A549 treated with CORT108297 at 1 μM for 4 hours (cell line): ENCODE results near the gene PPARGC1A. TPM values are rescaled to one million over a fixed set of nuclear protein-coding genes. Genes with fewer than 3 reads are reported as not detected.

ENCODE experiments used
- total RNA-seq: library from RNA; stranded (reverse); fragments of 200-300 nt; extraction: Qiagen RNA extraction; gene quantifications from 5 replicates; pipeline ENCODE4 v1.2.3, GENCODE V29; 2022

Gene PPARGC1A, protein sequence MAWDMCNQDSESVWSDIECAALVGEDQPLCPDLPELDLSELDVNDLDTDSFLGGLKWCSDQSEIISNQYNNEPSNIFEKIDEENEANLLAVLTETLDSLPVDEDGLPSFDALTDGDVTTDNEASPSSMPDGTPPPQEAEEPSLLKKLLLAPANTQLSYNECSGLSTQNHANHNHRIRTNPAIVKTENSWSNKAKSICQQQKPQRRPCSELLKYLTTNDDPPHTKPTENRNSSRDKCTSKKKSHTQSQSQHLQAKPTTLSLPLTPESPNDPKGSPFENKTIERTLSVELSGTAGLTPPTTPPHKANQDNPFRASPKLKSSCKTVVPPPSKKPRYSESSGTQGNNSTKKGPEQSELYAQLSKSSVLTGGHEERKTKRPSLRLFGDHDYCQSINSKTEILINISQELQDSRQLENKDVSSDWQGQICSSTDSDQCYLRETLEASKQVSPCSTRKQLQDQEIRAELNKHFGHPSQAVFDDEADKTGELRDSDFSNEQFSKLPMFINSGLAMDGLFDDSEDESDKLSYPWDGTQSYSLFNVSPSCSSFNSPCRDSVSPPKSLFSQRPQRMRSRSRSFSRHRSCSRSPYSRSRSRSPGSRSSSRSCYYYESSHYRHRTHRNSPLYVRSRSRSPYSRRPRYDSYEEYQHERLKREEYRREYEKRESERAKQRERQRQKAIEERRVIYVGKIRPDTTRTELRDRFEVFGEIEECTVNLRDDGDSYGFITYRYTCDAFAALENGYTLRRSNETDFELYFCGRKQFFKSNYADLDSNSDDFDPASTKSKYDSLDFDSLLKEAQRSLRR
- 0.03 to 0.18 TPM (median 0.14 TPM) in 4 of 5 replicates, not detected in the other for total RNA-seq

DNA sequence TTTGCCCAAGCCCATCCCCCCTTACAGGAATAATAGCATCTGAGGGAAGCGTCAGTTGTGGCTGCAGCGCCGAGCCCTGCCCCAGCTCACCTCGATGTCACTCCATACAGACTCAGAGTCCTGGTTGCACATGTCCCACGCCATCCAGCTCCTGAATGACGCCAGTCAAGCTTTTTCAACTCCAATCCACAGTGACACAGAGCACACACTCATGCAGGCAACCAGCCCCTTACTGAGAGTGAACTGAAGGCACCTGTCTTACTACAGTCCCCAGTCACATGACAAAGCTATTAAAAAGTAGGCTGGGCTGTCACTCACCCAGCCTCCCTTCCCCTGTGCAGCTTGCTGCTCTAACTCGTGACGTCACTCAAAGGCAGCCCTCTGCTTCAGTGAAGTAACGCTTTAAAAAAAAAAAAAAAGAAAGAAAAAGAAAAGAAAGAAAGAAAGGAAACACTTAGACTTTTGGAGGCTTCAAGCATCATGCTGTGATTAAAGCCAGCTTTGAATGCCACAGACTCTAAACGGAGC lies at the start of gene PPARGC1A:
Gene PPARGC1A (minus strand): TSS at position 234 of the 528 bp plus-strand sequence. CDS start 90 bp downstream, at position 144.

